ENCODE results near the gene PIP4K2C.

GRCh38 chr12:57609781-57610553 lies 19.0 kb downstream of the PIP4K2C start:
- TF ChIP-seq EZH2 (IDR thresholded peaks at IDR 0.05; ENCODE audit: low read length, unreplicated experiment) (no peak), CTCF (conservative IDR thresholded peaks at IDR 0.05; ENCODE audit: low read depth, low read length) (no peak)

All from PC-3 (cell line).